K562 (cell line): ENCODE data around the gene VPS11. TPM values are rescaled to one million over a fixed set of nuclear protein-coding genes. Genes with fewer than 3 reads are reported as not detected.

ENCODE experiments used
- ARNT ChIP-seq, 2 experiments: fragments of 450-650 bp; IDR thresholded peaks; 2 replicates each; pipeline ENCODE4 v1.6.1; 2016; ENCODE audit warnings: mild to moderate bottlenecking in 1 of 2
- C11orf30 ChIP-seq: fragments of 450-650 bp; IDR thresholded peaks from 2 replicates; pipeline ENCODE4 v1.6.1; 2016; ENCODE audit warnings: low read depth, mild to moderate bottlenecking
- CCAR2 ChIP-seq: fragments of 200-400 bp; formaldehyde crosslinking; IDR thresholded peaks from 2 replicates; pipeline ENCODE4 v1.6.1; 2017; ENCODE audit warnings: mild to moderate bottlenecking, low read depth, low read length
- CCNT2 ChIP-seq: IDR thresholded peaks from 2 replicates; pipeline ENCODE4 v1.6.1; 2011; ENCODE audit warnings: borderline replicate concordance, low read depth, mild to moderate bottlenecking, moderate library complexity, mixed read lengths, low read length; ENCODE audit not compliant: insufficient read length; ENCODE audit errors: extremely low read depth
- ETV1 ChIP-seq: fragments of 450-650 bp; conservative IDR thresholded peaks from 2 replicates; pipeline ENCODE4 v1.6.1; 2016; ENCODE audit warnings: missing genetic modification characterization, control low read depth, low read depth, missing compliant biosample characterization
- ETV5 ChIP-seq: sonication (generic); formaldehyde crosslinking; IDR thresholded peaks from 2 replicates; pipeline ENCODE4 v1.4.0; 2020; ENCODE audit warnings: low read depth, mild to moderate bottlenecking, missing genetic modification reagents
- FOS ChIP-seq: IDR thresholded peaks from 3 replicates; pipeline ENCODE4 v1.6.1; 2011; ENCODE audit not compliant: insufficient read length; ENCODE audit errors: extremely low read depth
- FOXK1 ChIP-seq: sonication (generic); formaldehyde crosslinking; IDR thresholded peaks from 2 replicates; pipeline ENCODE4 v1.8.0; 2022; ENCODE audit warnings: missing genetic modification reagents, mild to moderate bottlenecking, borderline replicate concordance
- HEY1 ChIP-seq: fragments of 250-450 bp; sonication (Bioruptor Pico); IDR thresholded peaks from 2 replicates; pipeline ENCODE4 v1.5.0; 2020; ENCODE audit warnings: mild to moderate bottlenecking, moderate library complexity, borderline replicate concordance
- KLF1 ChIP-seq: fragments of 450-650 bp; IDR thresholded peaks from 2 replicates; pipeline ENCODE4 v1.6.1; 2016; ENCODE audit warnings: missing genetic modification characterization, missing compliant biosample characterization
- KLF6 ChIP-seq: fragments of 250-450 bp; sonication (Bioruptor Pico); IDR thresholded peaks from 2 replicates; pipeline ENCODE4 v1.4.0; 2020; ENCODE audit warnings: mild to moderate bottlenecking, moderate library complexity, borderline replicate concordance
- LCOR ChIP-seq: sonication (generic); formaldehyde crosslinking; IDR thresholded peaks from 2 replicates; pipeline ENCODE4 v1.8.0; 2022; ENCODE audit warnings: mild to moderate bottlenecking, missing genetic modification reagents
- LEF1 ChIP-seq: fragments of 450-650 bp; IDR thresholded peaks from 2 replicates; pipeline ENCODE4 v1.6.1; 2016; ENCODE audit warnings: mild to moderate bottlenecking
- RAD51 ChIP-seq: fragments of 450-650 bp; IDR thresholded peaks from 2 replicates; pipeline ENCODE4 v1.7.1; 2016; ENCODE audit warnings: low read depth, mild to moderate bottlenecking, borderline replicate concordance
- SREBF1 ChIP-seq: fragments of 150-350 bp; IDR thresholded peaks from 2 replicates; pipeline ENCODE4 v1.6.1; 2014; ENCODE audit warnings: antibody characterized with exemption, low read depth, low read length, borderline replicate concordance
- SRF ChIP-seq, 2 experiments: fragments of 250-450, 450-650 bp in 1 of 2; sonication (Bioruptor Pico) in 1 of 2; sonication (generic) in 1 of 2; formaldehyde crosslinking; IDR thresholded peaks; 2 replicates each; pipeline versions ENCODE4 v1.5.0 to v1.5.1; 2020 to 2022; ENCODE audit warnings: mild to moderate bottlenecking in 1 of 2, missing genetic modification reagents in 1 of 2
- TAF1 ChIP-seq: IDR thresholded peaks from 2 replicates; pipeline ENCODE4 v1.6.1; 2011; ENCODE audit warnings: mild to moderate bottlenecking, low read length, moderate library complexity; ENCODE audit not compliant: insufficient read depth, control insufficient read depth, severe bottlenecking; ENCODE audit errors: extremely low read depth
- polyA plus RNA-seq, 8 experiments: library from polyadenylated mRNA; depleted of rRNA in 4 of 8; stranded (reverse) in 5 of 8; unstranded in 3 of 8; fragments of >200 nt; fragmentation: Nextera tagmentation in 2 of 8; fragmentation: Illumina TruSeq in 1 of 8; extraction: Ambion mirVana in 2 of 8; extraction: Trizol in 1 of 8; gene quantifications; 2 replicates each; pipeline versions ENCODE4 v1.2.1 to v1.2.3, GENCODE V29; 2011 to 2014; ENCODE audit warnings: inconsistent platforms in 1 of 8, missing spikeins in 1 of 8
- total RNA-seq, 7 experiments: library from RNA; depleted of rRNA in 6 of 7; stranded (reverse); fragments of >200 nt in 6 of 7; fragmentation: Illumina TruSeq in 2 of 7; extraction: Trizol in 2 of 7; gene quantifications; 2 replicates each; pipeline versions ENCODE4 v1.2.1 to v1.2.3, GENCODE V29; 2011 to 2021; ENCODE audit warnings: low replicate concordance in 1 of 7
- TF ChIP-seq, protein P1 (sequence below): fragments of 450-650 bp; IDR thresholded peaks from 2 replicates; pipeline ENCODE4 v1.6.1; 2016; ENCODE audit warnings: borderline replicate concordance
- TF ChIP-seq, protein P2 (sequence below), 2 experiments: IDR thresholded peaks; 2 replicates each; pipeline ENCODE4 v1.6.1; 2011; ENCODE audit warnings: borderline replicate concordance in 1 of 2, control low read depth in 1 of 2, low read depth in 1 of 2, low read length in 1 of 2, mild to moderate bottlenecking in 1 of 2, mixed read lengths in 1 of 2, moderate library complexity in 1 of 2; ENCODE audit not compliant: insufficient read depth in 1 of 2, insufficient read length in 1 of 2, poor library complexity in 1 of 2, severe bottlenecking in 1 of 2; ENCODE audit errors: extremely low read depth in 1 of 2
- TF ChIP-seq, protein P3 (sequence below): IDR thresholded peaks from 3 replicates; pipeline ENCODE4 v1.6.1; 2011; ENCODE audit warnings: borderline replicate concordance, mild to moderate bottlenecking, moderate library complexity; ENCODE audit not compliant: insufficient read length; ENCODE audit errors: extremely low read depth

The VPS11 gene
- total and polyA plus RNA-seq, 9 of the 15 experiments (the other 6 are each of a cell fraction or from before 2014, with no cell fraction given): 14.1 to 35.5 (median 27.5) TPM

DNA sequence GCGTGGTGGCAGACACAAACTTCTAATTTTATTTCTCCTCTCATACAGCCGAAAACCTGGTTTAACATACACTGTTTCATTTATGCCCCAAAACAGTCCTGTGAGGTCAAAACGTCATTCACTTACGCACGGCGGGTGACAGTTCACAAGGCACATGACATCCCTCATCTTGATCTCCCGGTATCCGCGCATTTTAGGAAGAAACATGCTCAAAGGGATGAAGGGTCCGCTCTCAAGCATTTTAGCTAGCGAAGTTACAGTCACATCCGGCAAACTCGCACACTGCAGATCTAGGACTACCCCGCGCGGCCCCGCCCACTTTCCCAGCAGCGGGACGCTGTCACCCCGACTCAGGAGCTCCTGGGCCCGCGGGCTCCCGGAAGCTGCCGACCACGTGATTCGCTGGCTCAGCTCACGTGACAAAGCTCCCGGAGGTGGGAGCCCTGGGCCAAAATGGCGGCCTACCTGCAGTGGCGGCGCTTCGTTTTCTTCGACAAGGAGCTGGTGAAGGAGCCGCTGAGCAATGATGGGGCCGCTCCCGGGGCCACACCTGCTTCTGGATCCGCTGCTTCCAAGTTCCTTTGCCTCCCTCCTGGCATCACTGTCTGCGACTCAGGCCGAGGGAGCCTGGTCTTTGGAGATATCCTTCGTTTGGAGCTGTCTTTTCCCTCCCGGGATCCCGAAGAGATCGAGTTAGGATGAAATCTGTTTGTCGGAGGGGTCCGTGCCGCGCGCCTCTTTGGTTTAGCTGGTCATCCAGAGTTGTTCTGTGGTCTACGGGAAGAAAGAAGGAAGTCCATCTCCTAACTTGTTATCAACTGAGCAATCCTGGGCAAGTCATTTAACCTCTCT, at the start of gene VPS11 (continued):
- TF ChIP-seq LCOR (CRISPR knock-in tag) (peak; percentile 29; the same call in 1 of the 2 replicates), C11orf30 (peak; percentile 99), SREBF1 (peak; percentile 60; the same call in 1 of the 2 replicates), FOXK1 (0 out of 2 replicates have a peak, but pooled peaks have one; percentile 12), ETV1 (peak; percentile 90), CCNT2 (peak; percentile 87), KLF1 (tag) (0 out of 2 replicates have a peak, but pooled peaks have one; percentile 51), HEY1 (CRISPR knock-in tag) (no peak), SRF (CRISPR knock-in tag; IDR thresholded peaks at IDR 0.05) (no peak), LEF1 (0 out of 2 replicates have a peak, but pooled peaks have one; percentile 55), CCAR2 (no peak), RAD51 (peak; percentile 99), FOS (peak; percentile 87), TAF1 (peak; percentile 88), ETV5 (peak; percentile 83), KLF6 (no peak), ARNT (IDR thresholded peaks at IDR 0.05) (peak in 1 of 2 experiments; percentile 50; a peak in 2 of 4 replicates)
- TF ChIP-seq, protein P1, sequence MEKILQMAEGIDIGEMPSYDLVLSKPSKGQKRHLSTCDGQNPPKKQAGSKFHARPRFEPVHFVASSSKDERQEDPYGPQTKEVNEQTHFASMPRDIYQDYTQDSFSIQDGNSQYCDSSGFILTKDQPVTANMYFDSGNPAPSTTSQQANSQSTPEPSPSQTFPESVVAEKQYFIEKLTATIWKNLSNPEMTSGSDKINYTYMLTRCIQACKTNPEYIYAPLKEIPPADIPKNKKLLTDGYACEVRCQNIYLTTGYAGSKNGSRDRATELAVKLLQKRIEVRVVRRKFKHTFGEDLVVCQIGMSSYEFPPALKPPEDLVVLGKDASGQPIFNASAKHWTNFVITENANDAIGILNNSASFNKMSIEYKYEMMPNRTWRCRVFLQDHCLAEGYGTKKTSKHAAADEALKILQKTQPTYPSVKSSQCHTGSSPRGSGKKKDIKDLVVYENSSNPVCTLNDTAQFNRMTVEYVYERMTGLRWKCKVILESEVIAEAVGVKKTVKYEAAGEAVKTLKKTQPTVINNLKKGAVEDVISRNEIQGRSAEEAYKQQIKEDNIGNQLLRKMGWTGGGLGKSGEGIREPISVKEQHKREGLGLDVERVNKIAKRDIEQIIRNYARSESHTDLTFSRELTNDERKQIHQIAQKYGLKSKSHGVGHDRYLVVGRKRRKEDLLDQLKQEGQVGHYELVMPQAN: peak; percentile 95
- TF ChIP-seq, protein P2, sequence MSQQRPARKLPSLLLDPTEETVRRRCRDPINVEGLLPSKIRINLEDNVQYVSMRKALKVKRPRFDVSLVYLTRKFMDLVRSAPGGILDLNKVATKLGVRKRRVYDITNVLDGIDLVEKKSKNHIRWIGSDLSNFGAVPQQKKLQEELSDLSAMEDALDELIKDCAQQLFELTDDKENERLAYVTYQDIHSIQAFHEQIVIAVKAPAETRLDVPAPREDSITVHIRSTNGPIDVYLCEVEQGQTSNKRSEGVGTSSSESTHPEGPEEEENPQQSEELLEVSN (IDR thresholded peaks at IDR 0.05; ENCODE audit: borderline replicate concordance in 1 of 2, extremely low read depth in 1 of 2, insufficient read depth in 1 of 2, insufficient read length in 1 of 2, low read depth in 1 of 2, low read length in 1 of 2, poor library complexity in 1 of 2, severe bottlenecking in 1 of 2): peak; percentile 47 to 88
- TF ChIP-seq, protein P3, sequence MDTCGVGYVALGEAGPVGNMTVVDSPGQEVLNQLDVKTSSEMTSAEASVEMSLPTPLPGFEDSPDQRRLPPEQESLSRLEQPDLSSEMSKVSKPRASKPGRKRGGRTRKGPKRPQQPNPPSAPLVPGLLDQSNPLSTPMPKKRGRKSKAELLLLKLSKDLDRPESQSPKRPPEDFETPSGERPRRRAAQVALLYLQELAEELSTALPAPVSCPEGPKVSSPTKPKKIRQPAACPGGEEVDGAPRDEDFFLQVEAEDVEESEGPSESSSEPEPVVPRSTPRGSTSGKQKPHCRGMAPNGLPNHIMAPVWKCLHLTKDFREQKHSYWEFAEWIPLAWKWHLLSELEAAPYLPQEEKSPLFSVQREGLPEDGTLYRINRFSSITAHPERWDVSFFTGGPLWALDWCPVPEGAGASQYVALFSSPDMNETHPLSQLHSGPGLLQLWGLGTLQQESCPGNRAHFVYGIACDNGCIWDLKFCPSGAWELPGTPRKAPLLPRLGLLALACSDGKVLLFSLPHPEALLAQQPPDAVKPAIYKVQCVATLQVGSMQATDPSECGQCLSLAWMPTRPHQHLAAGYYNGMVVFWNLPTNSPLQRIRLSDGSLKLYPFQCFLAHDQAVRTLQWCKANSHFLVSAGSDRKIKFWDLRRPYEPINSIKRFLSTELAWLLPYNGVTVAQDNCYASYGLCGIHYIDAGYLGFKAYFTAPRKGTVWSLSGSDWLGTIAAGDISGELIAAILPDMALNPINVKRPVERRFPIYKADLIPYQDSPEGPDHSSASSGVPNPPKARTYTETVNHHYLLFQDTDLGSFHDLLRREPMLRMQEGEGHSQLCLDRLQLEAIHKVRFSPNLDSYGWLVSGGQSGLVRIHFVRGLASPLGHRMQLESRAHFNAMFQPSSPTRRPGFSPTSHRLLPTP: no peak
